H1 (cell line): ENCODE measurements around the gene CSRNP3. TPM values are rescaled to one million over a fixed set of nuclear protein-coding genes. Genes with fewer than 3 reads are reported as not detected.

Source experiments
- CHD7 ChIP-seq: fragments of 300-600 bp; sonication (generic); IDR thresholded peaks from 2 replicates; pipeline ENCODE4 v1.7.1; 2012; ENCODE audit warnings: low read length, moderate library complexity, mild to moderate bottlenecking, inconsistent platforms; ENCODE audit not compliant: insufficient replicate concordance
- FOSL1 ChIP-seq: IDR thresholded peaks from 2 replicates; pipeline ENCODE4 v1.6.1; 2011; ENCODE audit warnings: mild to moderate bottlenecking, low read depth, low read length, moderate library complexity; ENCODE audit not compliant: insufficient read depth
- POLR2A ChIP-seq, 2 experiments: IDR thresholded peaks; 1 replicate in 1 of 2; 2 replicates in 1 of 2; pipeline ENCODE4 v1.6.1; 2011; ENCODE audit warnings: low read depth in 2 of 2, low read length in 2 of 2, mild to moderate bottlenecking in 2 of 2; ENCODE audit errors: control extremely low read depth in 1 of 2
- polyA plus RNA-seq, 7 experiments: library from polyadenylated mRNA; depleted of rRNA in 3 of 7; stranded (reverse) in 5 of 7; unstranded in 2 of 7; fragments of >200 nt in 5 of 7; fragments of 200-250 nt in 2 of 7; gene quantifications; 1 replicate in 5 of 7; 2 replicates in 1 of 7; 4 replicates in 1 of 7; pipeline versions ENCODE4 v1.2.1 to v1.2.3, GENCODE V29; 2011 to 2013; ENCODE audit warnings: missing spikeins in 2 of 7, mixed read lengths in 2 of 7
- total RNA-seq: library from RNA; stranded (reverse); fragmentation: NEBNext Ultra II Directional; extraction: Animal tissue kit (Norgen Biotek cat#: 25700); gene quantifications from 2 replicates; pipeline ENCODE4 v1.2.1, GENCODE V29; 2021

The CSRNP3 gene
- total and polyA plus RNA-seq, 2 of the 8 experiments (the other 6 are each of a cell fraction or from before 2014, with no cell fraction given): 1.3 to 6.5 TPM

- no peak for TF ChIP-seq CHD7
- no peak for TF ChIP-seq FOSL1
- no peak for TF ChIP-seq POLR2A (IDR thresholded peaks at IDR 0.05; ENCODE audit: control extremely low read depth in 1 of 2, low read depth in 2 of 2, low read length in 2 of 2)
Measured at GRCh38 chr2:165666605-165667004, 197.1 kb downstream of the CSRNP3 start (continued).
